ENCODE measurements around the gene WDR7. TPM values are rescaled to one million over a fixed set of nuclear protein-coding genes. Genes with fewer than 3 reads are reported as not detected.

The WDR7 gene
- polyA plus RNA-seq, 1 donor from 2014 or later, result 16.2 TPM

DNA sequence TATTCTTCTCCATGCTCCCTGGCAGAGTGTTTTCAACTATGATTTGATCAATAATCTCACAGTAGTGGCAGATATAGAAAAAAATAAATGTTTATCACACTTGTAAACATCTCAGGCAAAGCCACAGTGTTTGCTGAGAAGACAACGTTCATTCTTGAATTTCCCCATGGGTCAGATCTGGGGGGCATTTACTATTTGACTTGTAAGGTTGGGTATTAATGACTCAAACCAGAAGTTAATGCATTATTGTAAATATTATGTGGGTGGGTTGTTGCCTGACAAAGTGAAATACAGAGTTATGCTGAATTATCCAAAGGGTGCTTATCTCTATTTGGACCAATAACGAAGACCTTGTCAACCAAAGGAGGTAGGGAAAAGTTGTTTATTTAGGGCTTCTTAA lies 346.0 kb downstream of the WDR7 start:
- no peaks in the 10 kb centered on the region for H3K9me3 Mint-ChIP-seq
- H3K4me3 Mint-ChIP-seq, result no peak overlapping the region
- no peak overlapping the region for H3K27ac Mint-ChIP-seq
- no peaks in the 10 kb centered on the region for H3K4me1 Mint-ChIP-seq
- H3K36me3 Mint-ChIP-seq, result peaks cover 6% of the 10 kb centered on the region
- H3K27me3 Mint-ChIP-seq, result no peaks in the 10 kb centered on the region

DNA sequence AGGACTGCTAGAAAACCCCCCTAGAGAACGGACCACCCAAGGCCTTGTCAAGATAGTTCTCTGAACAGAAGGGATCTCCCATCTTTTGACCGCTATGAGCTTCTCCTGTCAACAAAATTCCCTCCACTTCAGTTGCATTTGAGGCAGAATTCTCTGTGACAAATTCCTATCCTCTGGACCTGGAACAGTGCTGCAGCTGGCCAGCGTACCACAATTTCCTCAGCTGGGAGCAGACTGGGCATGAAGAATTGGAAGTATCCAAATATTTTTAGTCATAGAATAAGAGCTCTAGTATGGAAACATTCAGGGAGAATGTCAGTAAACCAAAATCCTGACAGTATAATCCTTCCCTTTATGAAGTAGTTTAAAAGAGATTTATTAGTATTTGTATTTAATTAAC lies 348.7 kb downstream of the WDR7 start:
- Mint-ChIP-seq H3K36me3 (peaks cover 6% of the 10 kb centered on the region), H3K4me3 (no peak overlapping the region), H3K4me1 (peaks cover 0 to 10% (median 2%) of the 10 kb centered on the region in 3 donors), H3K9me3 (no peaks in the 10 kb centered on the region), H3K27ac (no peak overlapping the region), H3K27me3 (no peaks in the 10 kb centered on the region)

- Mint-ChIP-seq H3K4me1 (peaks cover 0 to 10% (median 2%) of the 10 kb centered on the region in 3 donors), H3K4me3 (no peak overlapping the region), H3K27me3 (no peaks in the 10 kb centered on the region), H3K27ac (no peak overlapping the region), H3K36me3 (no peaks in the 10 kb centered on the region), H3K9me3 (no peaks in the 10 kb centered on the region)
These were observed 351.5 kb downstream of the WDR7 start for GRCh38 chr18:57002627-57003026.

DNA sequence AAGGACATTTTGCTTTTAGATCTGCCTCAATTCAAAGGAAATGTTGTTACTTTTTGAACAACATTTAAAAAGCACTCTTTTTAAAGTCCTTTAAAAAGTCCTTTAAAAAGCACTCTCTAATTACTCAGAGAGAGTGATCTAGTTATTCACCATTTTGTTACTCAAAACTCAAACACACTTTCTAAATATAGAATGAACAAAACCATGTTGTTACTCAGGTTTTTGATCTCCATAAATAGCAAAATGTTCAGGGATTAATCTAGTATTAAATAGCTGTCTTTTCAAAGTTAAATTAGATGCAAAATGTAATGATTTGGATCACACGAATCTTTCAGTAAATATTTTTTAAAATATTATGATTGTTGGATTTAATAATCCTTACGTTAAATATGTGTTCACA lies 352.2 kb downstream of the WDR7 start:
- no peaks in the 10 kb centered on the region for H3K9me3 Mint-ChIP-seq
- H3K27ac Mint-ChIP-seq, result no peak overlapping the region
- peaks cover 3% of the 10 kb centered on the region for H3K36me3 Mint-ChIP-seq
- peaks cover 0 to 10% (median 2%) of the 10 kb centered on the region in 3 donors for H3K4me1 Mint-ChIP-seq
- H3K27me3 Mint-ChIP-seq, result no peaks in the 10 kb centered on the region
- no peak overlapping the region for H3K4me3 Mint-ChIP-seq

GRCh38 chr18:57004366-57005121 lies 353.4 kb downstream of the WDR7 start:
- Mint-ChIP-seq H3K27me3 (no peaks in the 10 kb centered on the region), H3K27ac (no peak overlapping the region), H3K4me1 (peaks cover 0 to 10% (median 2%) of the 10 kb centered on the region in 3 donors), H3K36me3 (peaks cover 3% of the 10 kb centered on the region), H3K4me3 (no peak overlapping the region), H3K9me3 (peaks cover 0 to 2% (median 0%) of the 10 kb centered on the region in 3 donors)

- Mint-ChIP-seq H3K4me1 (peaks cover 0 to 10% (median 2%) of the 10 kb centered on the region in 3 donors), H3K27ac (no peak overlapping the region), H3K9me3 (peaks cover 0 to 2% (median 0%) of the 10 kb centered on the region in 3 donors), H3K4me3 (no peak overlapping the region), H3K27me3 (no peaks in the 10 kb centered on the region), H3K36me3 (peaks cover 4% of the 10 kb centered on the region)
These were observed 357.0 kb downstream of the WDR7 start for GRCh38 chr18:57008001-57008686.

- Mint-ChIP-seq H3K4me3 (no peak overlapping the region), H3K27me3 (no peaks in the 10 kb centered on the region), H3K36me3 (peaks cover 5% of the 10 kb centered on the region), H3K4me1 (peaks cover 0 to under 1% (median 0%) of the 10 kb centered on the region in 3 donors), H3K9me3 (peaks cover 0 to 2% (median 0%) of the 10 kb centered on the region in 3 donors), H3K27ac (no peak overlapping the region)
These were observed 358.7 kb downstream of the WDR7 start for GRCh38 chr18:57009844-57010243.

- no peaks in the 10 kb centered on the region for H3K9me3 Mint-ChIP-seq
- peaks cover 2% of the 10 kb centered on the region for H3K36me3 Mint-ChIP-seq
- H3K27me3 Mint-ChIP-seq, result no peaks in the 10 kb centered on the region
- H3K4me3 Mint-ChIP-seq, result no peak overlapping the region
- H3K4me1 Mint-ChIP-seq, result peaks cover 18 to 26% (median 19%) of the 10 kb centered on the region in 3 donors
- no peak overlapping the region for H3K27ac Mint-ChIP-seq
These were observed 363.7 kb downstream of the WDR7 start for GRCh38 chr18:57014772-57015413.

DNA sequence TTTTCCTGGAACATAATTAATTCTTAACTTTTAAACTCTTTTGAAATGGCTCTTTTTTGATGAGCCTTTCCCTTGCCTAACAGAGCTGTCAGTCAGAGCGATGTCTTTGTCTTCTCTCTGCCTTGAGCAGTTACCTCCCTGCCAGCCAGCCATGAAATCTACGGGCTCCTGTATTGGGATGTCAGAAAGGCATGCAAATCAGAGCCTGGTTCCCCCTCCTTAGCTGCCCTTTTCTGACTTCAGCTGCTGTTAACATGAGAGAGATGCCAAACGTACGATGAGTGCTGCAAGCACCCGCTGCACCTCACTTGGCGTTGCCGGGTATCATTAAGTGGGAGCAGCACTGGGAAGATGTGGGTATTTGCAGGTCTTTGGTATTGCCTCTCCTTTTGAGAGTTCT lies 364.3 kb downstream of the WDR7 start:
- no peaks in the 10 kb centered on the region for H3K27me3 Mint-ChIP-seq
- no peak overlapping the region for H3K27ac Mint-ChIP-seq
- peaks cover 18 to 26% (median 19%) of the 10 kb centered on the region in 3 donors for H3K4me1 Mint-ChIP-seq
- H3K9me3 Mint-ChIP-seq, result no peaks in the 10 kb centered on the region
- H3K4me3 Mint-ChIP-seq, result no peak overlapping the region
- peaks cover 2% of the 10 kb centered on the region for H3K36me3 Mint-ChIP-seq

DNA sequence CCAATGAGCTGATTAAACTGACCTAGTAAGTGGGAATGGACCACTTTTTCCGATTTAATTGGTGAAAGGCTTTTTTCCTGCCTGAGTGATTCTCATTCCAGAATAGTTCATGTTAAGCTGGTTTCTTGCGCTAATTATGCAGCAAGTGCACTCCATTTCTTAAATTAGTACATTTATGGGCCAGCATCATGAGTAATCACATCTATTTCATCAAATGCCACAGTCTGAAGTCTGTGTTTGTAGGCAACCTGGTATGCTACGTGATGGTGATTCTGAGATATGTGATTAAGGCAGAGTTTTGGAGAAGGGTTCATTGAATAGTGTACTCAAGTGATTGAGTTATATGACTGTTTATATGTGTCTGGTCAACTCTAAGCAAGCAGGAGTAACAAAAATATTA lies 367.7 kb downstream of the WDR7 start:
- Mint-ChIP-seq H3K36me3 (peaks cover 14% of the 10 kb centered on the region), H3K27me3 (no peaks in the 10 kb centered on the region), H3K4me3 (no peak overlapping the region), H3K27ac (no peak overlapping the region), H3K9me3 (no peaks in the 10 kb centered on the region), H3K4me1 (peaks cover 22 to 32% (median 23%) of the 10 kb centered on the region in 3 donors)

- no peaks in the 10 kb centered on the region for H3K27me3 Mint-ChIP-seq
- H3K36me3 Mint-ChIP-seq, result peaks cover 19% of the 10 kb centered on the region
- H3K4me1 Mint-ChIP-seq, result peaks cover 4 to 9% (median 9%) of the 10 kb centered on the region in 3 donors
- no peak overlapping the region for H3K4me3 Mint-ChIP-seq
- H3K27ac Mint-ChIP-seq, result no peak overlapping the region
- H3K9me3 Mint-ChIP-seq, result no peaks in the 10 kb centered on the region
These were observed 371.6 kb downstream of the WDR7 start for GRCh38 chr18:57022716-57023115.

DNA sequence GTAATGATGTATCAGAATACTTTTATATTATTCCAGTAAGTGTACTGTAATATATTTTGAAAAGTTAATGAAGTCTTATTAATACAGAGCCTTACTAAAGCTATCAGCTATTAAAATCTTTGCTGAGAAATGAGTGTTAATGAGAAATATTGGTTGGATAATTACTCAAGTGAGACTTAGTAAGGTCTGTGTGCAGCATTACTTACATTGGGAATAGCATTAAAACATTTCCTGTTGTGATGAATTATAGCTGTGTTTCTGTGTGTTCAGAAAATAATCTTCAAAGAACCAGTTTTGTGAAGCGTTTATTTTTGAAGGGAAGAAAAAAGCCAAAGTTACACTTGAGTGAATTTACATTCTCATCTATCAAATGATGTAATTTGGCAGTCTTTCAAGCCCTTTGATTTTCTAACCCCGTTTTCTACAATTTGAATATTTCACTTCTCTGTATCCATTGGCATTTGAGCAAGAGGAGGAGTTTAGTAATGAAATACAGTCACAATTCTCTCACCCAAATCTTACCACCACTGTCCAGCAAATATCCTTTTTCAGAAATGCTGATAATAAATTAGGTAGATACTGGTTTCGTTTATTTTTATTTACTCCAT lies 372.2 kb downstream of the WDR7 start:
- Mint-ChIP-seq H3K27ac (no peak overlapping the region), H3K36me3 (peaks cover 19% of the 10 kb centered on the region), H3K4me1 (peaks cover 3 to 6% (median 4%) of the 10 kb centered on the region in 3 donors), H3K27me3 (no peaks in the 10 kb centered on the region), H3K9me3 (no peaks in the 10 kb centered on the region), H3K4me3 (no peak overlapping the region)

DNA sequence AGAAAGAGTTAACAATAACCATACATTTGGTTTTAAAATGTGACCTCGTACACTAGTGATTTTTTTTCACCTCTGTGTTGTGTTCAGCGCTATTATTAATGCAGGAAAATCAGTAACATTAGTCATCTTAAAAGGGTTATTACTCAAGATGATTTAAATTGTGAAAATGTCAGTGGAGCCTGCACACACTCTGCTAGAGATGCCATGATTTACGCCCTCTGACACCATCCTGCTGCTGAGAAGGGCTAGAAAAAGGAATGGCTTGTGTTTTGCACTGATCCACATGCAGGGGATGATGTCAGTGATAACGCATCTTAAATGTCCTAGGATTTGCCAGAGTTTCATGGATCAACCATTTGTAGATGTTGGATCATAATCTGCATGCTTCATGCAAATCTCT lies 374.4 kb downstream of the WDR7 start:
- Mint-ChIP-seq H3K27ac (no peak overlapping the region), H3K36me3 (peaks cover 28% of the 10 kb centered on the region), H3K27me3 (no peaks in the 10 kb centered on the region), H3K9me3 (no peaks in the 10 kb centered on the region), H3K4me1 (peaks cover 3 to 6% (median 4%) of the 10 kb centered on the region in 3 donors), H3K4me3 (no peak overlapping the region)

DNA sequence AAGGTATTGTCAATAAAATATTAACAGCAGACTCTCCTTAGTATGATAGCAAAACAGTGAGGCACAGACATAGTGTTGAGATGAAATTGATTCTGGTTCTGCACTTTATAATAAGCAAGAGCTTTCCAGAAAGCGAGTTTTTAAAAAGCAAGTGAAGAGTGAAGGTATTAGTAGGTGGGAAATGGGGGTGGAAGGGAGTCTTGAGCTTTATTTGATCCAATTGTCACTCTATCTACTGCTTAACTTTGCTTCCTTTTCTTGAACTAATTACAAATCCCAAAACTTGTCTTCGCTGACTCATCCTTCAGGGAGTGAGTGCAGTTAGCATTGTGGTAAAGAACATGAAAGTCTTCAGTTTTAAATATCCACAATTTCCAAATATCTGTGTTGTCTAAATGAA lies 375.2 kb downstream of the WDR7 start:
- Mint-ChIP-seq H3K36me3 (peaks cover 29% of the 10 kb centered on the region), H3K9me3 (no peaks in the 10 kb centered on the region), H3K27me3 (no peaks in the 10 kb centered on the region), H3K4me3 (no peak overlapping the region), H3K4me1 (peaks cover 0 to 4% (median 2%) of the 10 kb centered on the region in 3 donors), H3K27ac (no peak overlapping the region)

DNA sequence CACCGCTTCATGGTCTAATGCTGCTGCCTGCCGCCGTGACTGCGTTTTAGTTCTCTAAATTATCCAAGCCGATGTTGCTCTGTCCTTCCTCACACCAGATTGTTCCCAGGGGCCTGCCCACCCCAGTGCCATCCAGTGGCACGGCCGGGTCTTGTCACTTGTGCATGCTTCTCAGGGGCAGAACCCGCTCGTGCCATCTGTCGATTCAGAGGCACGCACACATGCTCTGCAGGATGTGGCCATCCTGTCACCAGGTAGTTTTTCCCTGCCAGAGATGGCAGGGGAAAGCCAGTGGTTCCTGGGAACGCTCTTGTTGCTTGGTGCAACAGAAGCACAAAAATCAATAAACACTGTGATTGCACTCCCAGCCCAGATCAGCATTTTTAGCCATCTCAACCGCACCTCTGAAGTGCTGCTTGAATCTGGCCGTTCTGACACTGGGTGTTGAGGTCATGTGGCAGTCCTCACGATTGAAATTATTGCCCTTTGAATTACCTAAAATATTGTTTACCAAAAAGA lies 376.1 kb downstream of the WDR7 start:
- H3K4me3 Mint-ChIP-seq, result no peak overlapping the region
- no peak overlapping the region for H3K27ac Mint-ChIP-seq
- peaks cover 28% of the 10 kb centered on the region for H3K36me3 Mint-ChIP-seq
- H3K9me3 Mint-ChIP-seq, result no peaks in the 10 kb centered on the region
- H3K4me1 Mint-ChIP-seq, result peaks cover 0 to 4% (median 2%) of the 10 kb centered on the region in 3 donors
- H3K27me3 Mint-ChIP-seq, result no peaks in the 10 kb centered on the region
